ENCODE results near the gene ALDOB. TPM values are rescaled to one million over a fixed set of nuclear protein-coding genes. Genes with fewer than 3 reads are reported as not detected.

ALDOB gene
- polyA plus RNA-seq, 1 donor from 2014 or later = not detected

GRCh38 chr9:101376111-101376848 is 59.3 kb downstream of the ALDOB start:
- Histone ChIP-seq H2AFZ (ENCODE audit: low read depth, low read length) (no peak overlapping the region), H4K20me1 (ENCODE audit: insufficient read depth) (no peaks in the 10 kb centered on the region), H3F3A (ENCODE audit: insufficient read depth, low read length, poor library complexity, severe bottlenecking) (no peaks in the 10 kb centered on the region), H3K9me3 (ENCODE audit: low read length) (no peaks in the 10 kb centered on the region), H3K27me3 (ENCODE audit: insufficient read depth, low read depth, low read length) (no peaks in the 10 kb centered on the region), H3K4me3 (ENCODE audit: low read length) (no peak overlapping the region), H3K9ac (ENCODE audit: low read length) (no peak overlapping the region), H3K9me2 (ENCODE audit: insufficient read depth, low read length) (no peaks in the 10 kb centered on the region), H3K79me2 (replicated peaks; ENCODE audit: insufficient read depth, low read length) (no peaks in the 10 kb centered on the region), H3K36me3 (ENCODE audit: insufficient read depth, low read length) (no peaks in the 10 kb centered on the region), H3K27ac (ENCODE audit: low read length) (no peak overlapping the region), H3K4me2 (ENCODE audit: low read length) (no peak overlapping the region)
- TF ChIP-seq MXI1 (conservative IDR thresholded peaks at IDR 0.05; ENCODE audit: poor library complexity, severe bottlenecking) (no peak), SMC3 (conservative IDR thresholded peaks at IDR 0.05; ENCODE audit: poor library complexity) (no peak), EZH2 (IDR thresholded peaks at IDR 0.05; ENCODE audit: borderline replicate concordance, insufficient read depth, low read length, poor library complexity, severe bottlenecking) (no peak), REST (IDR thresholded peaks at IDR 0.05; ENCODE audit: borderline replicate concordance) (no peak), RAD21 (conservative IDR thresholded peaks at IDR 0.05) (no peak), POLR2AphosphoS5 (IDR thresholded peaks at IDR 0.05) (no peak), CTCF (IDR thresholded peaks at IDR 0.05; ENCODE audit: poor library complexity, severe bottlenecking) (no peak), TAF1 (IDR thresholded peaks at IDR 0.05; ENCODE audit: low read depth) (no peak), EP300 (conservative IDR thresholded peaks at IDR 0.05; ENCODE audit: poor library complexity, severe bottlenecking) (no peak)

GRCh38 chr9:101375546-101375945 is 60.0 kb downstream of the ALDOB start:
- Histone ChIP-seq H3K36me3 (ENCODE audit: insufficient read depth, low read length) (no peaks in the 10 kb centered on the region), H3K4me2 (ENCODE audit: low read length) (no peak overlapping the region), H3F3A (ENCODE audit: insufficient read depth, low read length, poor library complexity, severe bottlenecking) (no peaks in the 10 kb centered on the region), H3K4me3 (ENCODE audit: low read length) (no peak overlapping the region), H3K27ac (ENCODE audit: low read length) (no peak overlapping the region), H3K9ac (ENCODE audit: low read length) (no peak overlapping the region), H4K20me1 (ENCODE audit: insufficient read depth) (no peaks in the 10 kb centered on the region), H3K79me2 (replicated peaks; ENCODE audit: insufficient read depth, low read length) (no peaks in the 10 kb centered on the region), H3K9me3 (ENCODE audit: low read length) (no peaks in the 10 kb centered on the region), H3K9me2 (ENCODE audit: insufficient read depth, low read length) (no peaks in the 10 kb centered on the region), H3K27me3 (ENCODE audit: insufficient read depth, low read depth, low read length) (no peaks in the 10 kb centered on the region), H2AFZ (ENCODE audit: low read depth, low read length) (no peak overlapping the region)
- no peak for TF ChIP-seq REST (IDR thresholded peaks at IDR 0.05; ENCODE audit: borderline replicate concordance)
- no peak for TF ChIP-seq SMC3 (conservative IDR thresholded peaks at IDR 0.05; ENCODE audit: poor library complexity)
- TF ChIP-seq POLR2AphosphoS5 (IDR thresholded peaks at IDR 0.05) = no peak
- TF ChIP-seq MXI1 (conservative IDR thresholded peaks at IDR 0.05; ENCODE audit: poor library complexity, severe bottlenecking) = no peak
- TF ChIP-seq RAD21 (conservative IDR thresholded peaks at IDR 0.05) = no peak
- TF ChIP-seq EP300 (conservative IDR thresholded peaks at IDR 0.05; ENCODE audit: poor library complexity, severe bottlenecking) = no peak
- TF ChIP-seq CTCF (IDR thresholded peaks at IDR 0.05; ENCODE audit: poor library complexity, severe bottlenecking) = no peak
- no peak for TF ChIP-seq TAF1 (IDR thresholded peaks at IDR 0.05; ENCODE audit: low read depth)
- no peak for TF ChIP-seq EZH2 (IDR thresholded peaks at IDR 0.05; ENCODE audit: borderline replicate concordance, insufficient read depth, low read length, poor library complexity, severe bottlenecking)

Data from neural cell (in vitro differentiated cells).